Posterior cingulate gyrus (tissue), 11 donors: ENCODE results near the gene FRG2C.
"Not testable (repeated sequence)": the region's sequence is repeated elsewhere in the genome, so short reads cannot be mapped to it uniquely, and the experiment has no call there.

Source experiments
- DNase-seq, 10 donors: peaks; one replicate each; pipeline versions ENCODE4 v3.0.0 to v3.0.0-alpha.2; 2020 to 2021; ENCODE audit warnings: mixed read lengths in 3 of 10
- intact Hi-C: fragments of 100-400 bp; cut with DNase I; formaldehyde crosslinking; loops from one replicate; pipeline ENCODE4 v1.15.1; 2023

Gene FRG2C

GRCh38 chr3:75668759-75669347 is 4.7 kb downstream of the FRG2C start:
- intact Hi-C loops = not testable (repeated sequence)
- peak; percentile 56 to 100 (median 88) for DNase-seq

GRCh38 chr3:75669348-75670297 is 5.5 kb downstream of the FRG2C start:
- DNase-seq = peak in 6 of 10 donors; percentile 47 to 95 (median 80)
- intact Hi-C loops = not testable (repeated sequence)

- peak in 2 of 10 donors; percentile 70 to 71 for DNase-seq
- intact Hi-C loops = not testable (repeated sequence)
Observed at GRCh38 chr3:75670298-75671286, 6.5 kb downstream of the FRG2C start.

GRCh38 chr3:75671287-75672139 is 7.4 kb downstream of the FRG2C start:
- intact Hi-C loops, DNase-seq: not testable (repeated sequence)

- peak in 2 of 10 donors; percentile 67 to 69 for DNase-seq
Observed at GRCh38 chr3:75672140-75672775, 8.1 kb downstream of the FRG2C start.

GRCh38 chr3:75683965-75684364 is 19.8 kb downstream of the FRG2C start:
- DNase-seq = peak in 1 of 10 donors; percentile 78
- intact Hi-C loops = not testable (repeated sequence)

More at GRCh38 chr3:75672140-75672775, 8.1 kb downstream of the FRG2C start:
- intact Hi-C loops = not testable (repeated sequence)

GRCh38 chr3:75687323-75687722 is 23.2 kb downstream of the FRG2C start:
- intact Hi-C loops = no loop called here

GRCh38 chr3:75692061-75692460 is 27.9 kb downstream of the FRG2C start:
- DNase-seq = no peak
- intact Hi-C loops = no loop called here

More at GRCh38 chr3:75687323-75687722, 23.2 kb downstream of the FRG2C start:
- no peak for DNase-seq
